ENCODE measurements around the gene ATP2B2.

Gene ATP2B2

DNA sequence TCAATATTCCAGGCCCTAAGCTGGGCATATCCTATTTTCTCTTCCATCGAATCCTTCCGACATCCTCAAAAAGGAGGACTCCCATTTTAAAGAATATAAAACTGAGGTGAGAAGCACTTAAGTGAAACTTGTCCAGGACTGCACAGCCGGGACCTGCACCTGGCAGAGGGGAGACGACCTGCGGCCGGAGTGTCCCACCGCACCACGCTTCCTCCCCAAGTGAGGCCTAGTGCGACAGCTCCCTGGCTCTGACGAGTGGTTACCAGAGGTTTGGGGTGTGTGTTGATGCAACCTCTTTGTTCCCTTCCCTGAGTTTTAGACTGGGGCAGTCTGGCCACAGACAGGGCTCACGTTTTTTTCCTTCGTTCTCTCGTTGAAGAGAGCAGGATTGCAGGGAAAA, 24.9 kb upstream of the ATP2B2 start:
- DNase-seq: no peak

- no peak for DNase-seq
These were observed 24.4 kb upstream of the ATP2B2 start for GRCh38 chr3:10529809-10530208.

- DNase-seq: no peak
These were observed 22.7 kb upstream of the ATP2B2 start for GRCh38 chr3:10528046-10528445.

DNA sequence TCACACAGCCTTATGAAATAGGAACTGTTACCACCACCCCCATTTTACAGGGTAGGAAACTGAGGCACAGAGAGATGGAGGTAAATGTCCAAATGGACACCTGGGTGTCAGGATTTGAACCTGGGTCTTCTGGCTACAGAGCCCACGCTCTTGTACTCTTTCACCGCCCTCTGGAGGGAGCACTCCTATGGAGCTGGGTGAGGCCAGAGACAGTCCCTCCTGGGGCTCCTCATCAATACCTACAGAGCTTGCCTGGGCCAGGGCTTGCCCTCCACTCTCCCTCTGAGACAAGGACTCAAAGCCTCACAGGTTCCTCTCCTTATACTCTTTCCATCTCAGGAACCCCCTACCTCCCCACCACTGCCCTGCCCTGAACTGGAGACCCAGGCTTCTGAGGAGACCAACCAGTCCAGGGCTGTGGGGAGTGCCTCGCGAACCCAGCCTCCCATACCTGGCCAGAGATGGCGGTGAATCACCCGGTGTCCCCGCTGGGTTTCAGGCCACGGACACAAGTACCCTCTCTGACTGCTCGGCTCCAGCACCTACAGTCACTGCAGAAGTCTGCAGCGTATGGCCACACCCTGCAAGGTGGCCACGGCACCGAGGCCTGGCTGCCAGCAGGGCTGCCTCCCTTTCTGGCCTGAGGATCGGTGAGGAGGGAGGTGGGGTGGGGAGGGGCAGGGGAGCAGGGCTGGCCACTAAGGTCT, 22.1 kb upstream of the ATP2B2 start:
- no peak for DNase-seq

DNA sequence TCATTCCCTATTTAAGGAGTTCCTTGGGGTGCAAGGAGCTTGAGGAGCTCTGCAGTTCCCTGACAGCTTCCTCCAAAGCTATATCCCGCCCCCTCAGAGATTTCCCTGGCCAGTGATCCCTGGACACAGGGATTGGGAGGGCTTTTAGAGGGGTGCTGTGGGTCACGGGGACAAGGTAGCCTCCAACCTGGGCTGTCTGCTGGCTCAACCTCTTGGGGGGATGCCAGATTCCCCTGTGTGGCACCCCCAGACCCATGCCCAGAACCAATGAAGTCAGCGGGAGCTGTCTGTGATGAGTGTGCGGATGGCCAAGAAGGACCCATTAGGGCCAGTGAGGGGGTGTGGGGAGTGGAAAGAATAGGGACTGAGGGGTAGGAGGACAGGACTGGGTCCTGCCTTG, 21.0 kb upstream of the ATP2B2 start:
- DNase-seq: no peak

DNA sequence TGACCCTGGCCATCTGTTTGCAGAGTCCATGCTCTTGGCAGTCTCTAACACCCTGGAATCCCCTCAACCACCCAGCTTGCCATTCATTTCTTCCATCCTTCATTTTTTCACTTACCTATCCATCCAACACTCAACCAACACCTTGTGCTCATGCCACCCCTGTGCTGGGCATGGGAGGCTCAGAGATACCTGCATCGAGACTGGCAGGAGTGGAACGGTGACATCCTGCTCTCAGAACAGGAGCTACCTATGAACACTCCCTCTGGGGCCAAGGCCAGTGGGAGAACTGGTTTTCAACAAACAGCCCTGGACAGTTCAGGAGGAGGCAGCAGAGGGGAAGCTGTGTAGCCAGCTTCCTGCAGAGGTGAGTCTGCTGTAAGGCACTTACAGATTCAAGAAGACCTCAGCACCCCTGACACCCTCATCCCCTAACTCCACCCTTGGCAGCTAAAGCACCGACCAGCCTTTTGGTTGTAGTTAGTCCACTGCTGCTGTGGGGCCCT, 19.5 kb upstream of the ATP2B2 start:
- no peak for DNase-seq

DNA sequence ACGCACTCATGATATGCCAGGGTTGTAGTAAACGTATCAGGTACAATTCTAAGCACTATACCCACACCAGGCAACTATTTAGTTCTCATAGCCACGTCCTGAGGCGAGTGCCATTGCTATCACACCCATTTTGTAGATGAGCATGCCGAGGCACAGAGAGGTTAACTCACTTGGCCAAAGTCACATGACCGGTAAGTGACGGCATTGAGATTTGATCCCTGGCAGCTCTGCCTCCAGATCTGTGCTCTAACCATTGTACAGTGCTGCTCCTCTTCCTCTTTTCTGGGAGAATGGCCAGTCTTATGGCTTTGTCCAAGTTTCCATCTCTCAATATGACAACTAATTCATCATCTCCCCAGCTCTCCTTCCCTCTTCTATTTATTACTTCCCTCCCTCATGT, 18.9 kb upstream of the ATP2B2 start:
- DNase-seq: no peak

DNA sequence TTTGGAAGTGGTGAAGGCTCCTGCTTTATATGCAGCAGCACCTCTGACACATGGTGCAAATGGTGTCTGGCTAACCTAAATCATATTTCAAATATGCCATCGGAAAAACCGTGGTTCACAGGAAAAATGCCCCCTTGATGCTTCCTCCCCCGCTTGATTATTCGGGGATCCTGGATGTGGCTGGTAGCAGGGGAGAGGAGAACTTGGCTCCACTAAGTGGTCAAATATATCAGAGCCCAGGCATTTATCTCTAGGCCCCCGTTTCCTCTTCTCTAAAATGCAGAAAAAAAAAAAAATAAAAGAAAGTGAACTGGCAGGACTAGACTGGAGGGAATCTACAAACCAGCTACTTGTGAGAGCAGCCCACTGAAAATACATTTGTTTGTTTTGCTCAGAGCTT, 18.2 kb upstream of the ATP2B2 start:
- no peak for DNase-seq

DNA sequence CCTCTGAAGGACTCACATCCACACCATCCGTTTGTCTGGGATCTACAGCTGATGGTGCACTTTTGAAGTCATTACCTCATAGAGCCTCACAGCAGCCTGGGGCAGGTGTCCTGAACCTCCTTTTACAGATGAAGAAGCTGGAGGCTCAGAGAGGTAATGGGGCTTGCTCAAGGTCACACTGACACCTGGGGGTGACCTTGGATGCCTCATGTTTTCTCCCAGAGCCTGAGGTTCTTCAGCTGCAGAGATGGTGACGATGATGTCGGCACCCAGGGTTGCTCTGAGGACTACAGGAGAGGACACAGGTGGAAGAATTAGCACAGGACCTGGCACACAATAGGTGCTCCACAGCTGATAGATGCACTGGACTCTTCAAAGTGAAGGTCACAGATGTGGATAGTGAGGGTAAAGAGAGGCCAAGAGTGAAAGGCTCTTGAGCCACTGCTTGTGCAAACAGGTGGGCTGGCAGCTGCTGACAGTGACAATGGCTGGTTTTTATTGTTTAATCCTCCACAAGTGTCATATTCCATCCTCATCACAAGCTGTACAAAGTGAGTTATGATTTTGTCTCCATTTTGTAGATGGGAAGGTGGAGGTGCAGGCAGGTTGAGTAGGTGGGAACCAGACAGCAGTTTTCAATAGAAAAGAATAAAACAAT, 17.4 kb upstream of the ATP2B2 start:
- no peak for DNase-seq

- DNase-seq: no peak
These were observed 16.5 kb upstream of the ATP2B2 start for GRCh38 chr3:10521772-10522441.

DNA sequence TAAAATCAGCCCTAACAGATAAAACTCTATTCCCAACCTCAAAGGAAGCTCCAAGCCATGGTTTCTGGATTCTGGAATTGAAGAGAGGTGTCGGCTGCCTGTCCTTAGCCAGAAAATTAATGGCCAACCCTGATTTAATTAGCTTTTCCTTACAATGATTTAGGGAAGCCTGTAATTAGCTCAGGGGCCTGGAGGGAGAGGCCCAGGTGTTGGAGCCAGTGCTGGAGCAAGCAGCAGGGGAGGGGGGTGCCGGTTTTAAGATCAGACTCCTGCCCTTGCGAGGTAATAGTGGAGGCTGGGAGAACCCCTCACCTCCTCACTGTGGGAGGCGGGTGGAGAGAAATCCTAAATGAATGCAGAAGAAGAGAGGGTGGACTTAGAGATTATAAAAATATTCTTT, 14.7 kb upstream of the ATP2B2 start:
- no peak for DNase-seq

- no peak for DNase-seq
These were observed 13.8 kb upstream of the ATP2B2 start for GRCh38 chr3:10519236-10519635.

GRCh38 chr3:10518506-10519150, 13.2 kb upstream of the ATP2B2 start:
- DNase-seq: no peak

DNA sequence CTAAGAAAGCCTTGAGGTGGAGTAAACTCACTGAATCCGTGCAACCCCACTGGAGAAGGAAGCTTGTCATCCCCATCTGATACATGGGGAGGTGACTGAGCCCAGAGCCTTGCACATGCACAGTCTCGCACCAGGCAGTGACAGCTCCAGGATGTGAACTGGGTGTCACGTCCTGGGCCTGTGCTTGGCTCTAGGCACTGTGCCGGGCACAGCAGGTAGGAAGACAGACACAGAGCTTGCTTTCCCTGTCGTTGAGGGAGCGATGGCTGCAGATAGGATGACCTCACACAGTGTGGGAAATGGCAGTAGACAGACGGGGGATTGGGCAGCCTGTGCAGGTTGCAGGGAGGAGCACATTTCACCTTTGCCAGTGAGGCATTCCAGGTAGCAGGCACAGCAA, 12.2 kb upstream of the ATP2B2 start:
- no peak for DNase-seq

DNA sequence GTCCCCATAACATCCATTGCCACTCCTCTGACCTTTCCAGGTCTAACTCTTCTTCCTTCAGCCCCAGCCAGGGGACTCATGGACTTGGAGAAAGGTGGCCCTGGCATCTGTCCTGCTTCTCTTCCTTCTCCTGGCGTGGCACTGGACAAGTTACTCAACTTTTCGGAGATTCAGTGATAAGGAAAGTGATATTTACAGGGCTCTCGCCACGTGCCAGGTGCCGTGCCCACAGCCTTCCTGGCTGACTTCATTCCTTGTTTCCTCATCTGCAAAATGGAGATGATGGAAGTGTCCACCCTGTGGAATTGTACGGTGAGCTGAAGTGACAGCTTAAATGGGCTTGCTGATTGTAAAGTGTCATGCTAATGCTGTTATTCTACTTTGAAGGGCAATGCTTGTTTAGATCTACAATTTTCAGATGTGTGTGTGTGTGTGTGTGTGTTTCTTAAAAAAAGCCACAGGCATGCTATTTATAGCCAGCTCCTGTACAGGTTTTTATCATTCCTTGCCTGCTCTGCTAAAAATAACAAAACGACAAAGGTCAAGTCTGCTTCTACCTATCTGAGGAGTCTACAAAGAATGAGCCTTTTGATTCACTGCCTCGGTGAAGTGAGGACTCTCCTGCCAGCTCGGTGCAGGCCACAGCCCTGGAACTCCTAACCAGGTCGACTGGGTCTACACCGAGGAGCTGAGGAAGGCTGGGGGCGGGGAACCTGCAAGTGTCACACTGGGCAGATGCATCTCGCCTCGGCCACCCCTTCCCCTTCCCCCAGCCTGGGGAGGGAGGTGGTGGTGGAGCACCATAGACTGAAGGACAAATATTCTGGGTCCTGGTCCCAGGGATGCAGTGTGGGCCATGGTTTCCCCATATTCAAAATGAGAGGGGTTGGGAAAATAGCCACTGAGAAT, 11.4 kb upstream of the ATP2B2 start:
- DNase-seq: no peak

DNA sequence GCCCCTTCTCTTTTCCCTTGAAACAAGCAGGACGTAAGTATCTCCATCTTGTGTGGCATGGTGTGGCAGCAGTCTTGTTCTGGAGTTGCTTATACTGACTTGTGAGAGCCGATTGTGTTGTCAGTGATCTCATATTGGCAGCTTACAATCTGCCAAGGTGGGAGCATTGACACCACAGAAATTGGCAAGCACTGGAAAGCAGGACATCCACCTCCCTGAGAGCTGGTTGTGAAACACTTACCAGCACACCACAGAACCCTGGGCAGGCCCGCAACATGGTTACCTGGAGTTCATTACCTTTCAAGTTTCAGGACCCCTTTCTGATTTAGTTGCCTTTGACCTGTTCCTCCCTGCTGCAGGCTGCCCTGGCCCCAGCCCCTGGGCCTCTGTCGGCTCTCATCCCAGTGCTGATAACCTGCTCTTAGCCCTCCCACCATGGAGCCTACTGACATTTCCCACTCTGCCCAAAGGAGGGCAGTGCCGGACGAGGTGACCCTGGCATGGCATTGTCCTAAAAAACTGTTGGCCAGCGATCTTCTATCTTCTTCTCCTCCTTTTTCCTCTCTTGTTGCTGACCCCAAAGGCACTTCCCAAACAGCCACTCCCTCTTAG, 10.6 kb upstream of the ATP2B2 start:
- DNase-seq: no peak

DNA sequence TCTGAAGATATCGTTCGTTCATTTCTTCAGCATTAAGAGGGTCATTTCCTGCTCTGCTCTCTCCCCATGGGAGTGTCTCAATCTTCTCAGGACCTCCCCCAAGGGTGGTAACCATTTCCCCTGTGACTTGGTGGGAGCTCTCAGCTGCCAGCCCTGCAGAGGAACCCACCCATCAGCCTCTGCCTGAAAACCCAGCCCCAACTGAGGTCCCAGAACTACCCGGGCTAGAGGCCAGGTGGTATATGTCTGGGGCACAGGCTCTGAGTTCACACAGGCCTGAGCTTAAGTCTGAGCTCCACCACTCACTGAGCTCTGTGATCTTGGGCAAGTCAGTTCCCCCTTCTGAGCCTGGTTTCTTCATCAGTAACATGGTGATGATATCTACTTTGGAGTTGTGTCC, 10.0 kb upstream of the ATP2B2 start:
- DNase-seq: no peak

GRCh38 chr3:10514407-10515069, 9.2 kb upstream of the ATP2B2 start:
- DNase-seq: no peak

- no peak for DNase-seq
These were observed 7.9 kb upstream of the ATP2B2 start for GRCh38 chr3:10513306-10513705.

- DNase-seq: no peak
These were observed 7.3 kb upstream of the ATP2B2 start for GRCh38 chr3:10512687-10513086.
